Measurements from ENCODE around the gene PCLO. TPM values are rescaled to one million over a fixed set of nuclear protein-coding genes. Genes with fewer than 3 reads are reported as not detected.
A peak's percentile ranks its signal among the peaks of the same experiment; 100 is the strongest.

The PCLO gene
- total and polyA plus RNA-seq, 7 experiments from 2014 or later: under 0.01 to 0.10 TPM; not detected in 5

GRCh38 chr7:82838314-82838713, 324.4 kb downstream of the PCLO start:
- Histone ChIP-seq H3K4me3 (ENCODE audit: low read length) (no peak overlapping the region), H3K4me1 (ENCODE audit: control insufficient read depth in 2 of 2, insufficient read depth in 2 of 2, low read length in 2 of 2) (no peaks in the 10 kb centered on the region), H3K27me3 (ENCODE audit: control insufficient read depth in 2 of 2, insufficient read depth in 2 of 2, low read length in 2 of 2) (no peaks in the 10 kb centered on the region), H3K9me3 (ENCODE audit: control insufficient read depth in 2 of 3, low read length in 3 of 3) (no peaks in the 10 kb centered on the region), H3K36me3 (ENCODE audit: control insufficient read depth in 2 of 3, insufficient read depth in 3 of 3, low read length in 3 of 3) (no peaks in the 10 kb centered on the region), H3K27ac (ENCODE audit: low read depth, low read length) (no peak overlapping the region)
- CTCF ChIA-PET: no interaction called here
- Mint-ChIP-seq H3K4me3 (no peak overlapping the region), H3K36me3 (no peaks in the 10 kb centered on the region), H3K27me3 (no peaks in the 10 kb centered on the region), H3K4me1 (no peaks in the 10 kb centered on the region), H3K9me3 (peaks cover 0 to 7% (median 1%) of the 10 kb centered on the region in 11 donors), H3K27ac (no peak overlapping the region)
- DNase-seq (no peak), ATAC-seq (no peak)
- intact Hi-C loops (cut with micrococcal nuclease): no loop called here
- POLR2A ChIA-PET: no interaction called here

- no peaks in the 10 kb centered on the region for H3K27me3 Mint-ChIP-seq
Observed at GRCh38 chr7:82823073-82823472, 339.6 kb downstream of the PCLO start.

GRCh38 chr7:82821037-82821436, 341.6 kb downstream of the PCLO start:
- no peak for DNase-seq
- no peak for ATAC-seq
- Histone ChIP-seq H3K27me3 (ENCODE audit: control insufficient read depth in 2 of 2, insufficient read depth in 2 of 2, low read length in 2 of 2) (no peaks in the 10 kb centered on the region), H3K27ac (ENCODE audit: low read depth, low read length) (no peak overlapping the region), H3K4me3 (ENCODE audit: low read length) (no peak overlapping the region), H3K4me1 (ENCODE audit: control insufficient read depth in 2 of 2, insufficient read depth in 2 of 2, low read length in 2 of 2) (no peaks in the 10 kb centered on the region), H3K36me3 (ENCODE audit: control insufficient read depth in 2 of 3, insufficient read depth in 3 of 3, low read length in 3 of 3) (no peaks in the 10 kb centered on the region), H3K9me3 (ENCODE audit: control insufficient read depth in 2 of 3, low read length in 3 of 3) (no peaks in the 10 kb centered on the region)
- POLR2A ChIA-PET: no interaction called here
- Mint-ChIP-seq H3K27ac (no peak overlapping the region), H3K4me3 (no peak overlapping the region), H3K27me3 (no peaks in the 10 kb centered on the region), H3K4me1 (no peaks in the 10 kb centered on the region), H3K9me3 (peaks cover 0 to 13% (median 2%) of the 10 kb centered on the region in 11 donors), H3K36me3 (no peaks in the 10 kb centered on the region)
- CTCF ChIA-PET: no interaction called here
- intact Hi-C loops (cut with micrococcal nuclease): no loop called here

More at GRCh38 chr7:82823073-82823472, 339.6 kb downstream of the PCLO start:
- no peaks in the 10 kb centered on the region for H3K36me3 Mint-ChIP-seq
- H3K9me3 Mint-ChIP-seq: peaks cover 0 to 7% (median 0%) of the 10 kb centered on the region in 11 donors
- no peaks in the 10 kb centered on the region for H3K4me1 Mint-ChIP-seq
- Histone ChIP-seq H3K36me3 (ENCODE audit: control insufficient read depth in 2 of 3, insufficient read depth in 3 of 3, low read length in 3 of 3) (no peaks in the 10 kb centered on the region), H3K27ac (ENCODE audit: low read depth, low read length) (no peak overlapping the region), H3K4me1 (ENCODE audit: control insufficient read depth in 2 of 2, insufficient read depth in 2 of 2, low read length in 2 of 2) (no peaks in the 10 kb centered on the region), H3K4me3 (ENCODE audit: low read length) (no peak overlapping the region), H3K27me3 (ENCODE audit: control insufficient read depth in 2 of 2, insufficient read depth in 2 of 2, low read length in 2 of 2) (no peaks in the 10 kb centered on the region), H3K9me3 (ENCODE audit: control insufficient read depth in 2 of 3, low read length in 3 of 3) (no peaks in the 10 kb centered on the region)
- no peak for DNase-seq
- ChIA-PET POLR2A (no interaction called here), CTCF (no interaction called here)
- no peak overlapping the region for H3K27ac Mint-ChIP-seq
- no peak overlapping the region for H3K4me3 Mint-ChIP-seq
- intact Hi-C loops (cut with micrococcal nuclease): no loop called here
- no peak for ATAC-seq

GRCh38 chr7:82818171-82818570, 344.5 kb downstream of the PCLO start:
- H3K27ac ChIP-seq (ENCODE audit: low read depth, low read length): no peak overlapping the region
- H3K9me3 ChIP-seq (ENCODE audit: control insufficient read depth in 2 of 3, low read length in 3 of 3): no peaks in the 10 kb centered on the region
- H3K4me1 Mint-ChIP-seq: no peaks in the 10 kb centered on the region
- peaks cover 0 to 14% (median 2%) of the 10 kb centered on the region in 11 donors for H3K9me3 Mint-ChIP-seq
- no peaks in the 10 kb centered on the region for H3K36me3 Mint-ChIP-seq
- DNase-seq (no peak), ATAC-seq (no peak)
- no peak overlapping the region for H3K4me3 Mint-ChIP-seq
- no peaks in the 10 kb centered on the region for H3K4me1 ChIP-seq (ENCODE audit: control insufficient read depth in 2 of 2, insufficient read depth in 2 of 2, low read length in 2 of 2)
- POLR2A ChIA-PET: no interaction called here
- H3K36me3 ChIP-seq (ENCODE audit: control insufficient read depth in 2 of 3, insufficient read depth in 3 of 3, low read length in 3 of 3): no peaks in the 10 kb centered on the region
- no peaks in the 10 kb centered on the region for H3K27me3 Mint-ChIP-seq
- intact Hi-C loops (cut with micrococcal nuclease): no loop called here
- no peaks in the 10 kb centered on the region for H3K27me3 ChIP-seq (ENCODE audit: control insufficient read depth in 2 of 2, insufficient read depth in 2 of 2, low read length in 2 of 2)
- H3K27ac Mint-ChIP-seq: no peak overlapping the region
- CTCF ChIA-PET: no interaction called here
- H3K4me3 ChIP-seq (ENCODE audit: low read length): no peak overlapping the region

- Histone ChIP-seq H3K27me3 (ENCODE audit: control insufficient read depth in 2 of 2, insufficient read depth in 2 of 2, low read length in 2 of 2) (no peaks in the 10 kb centered on the region), H3K4me3 (ENCODE audit: low read length) (no peak overlapping the region), H3K4me1 (ENCODE audit: control insufficient read depth in 2 of 2, insufficient read depth in 2 of 2, low read length in 2 of 2) (no peaks in the 10 kb centered on the region), H3K27ac (ENCODE audit: low read depth, low read length) (no peak overlapping the region), H3K36me3 (ENCODE audit: control insufficient read depth in 2 of 3, insufficient read depth in 3 of 3, low read length in 3 of 3) (no peaks in the 10 kb centered on the region), H3K9me3 (ENCODE audit: control insufficient read depth in 2 of 3, low read length in 3 of 3) (no peaks in the 10 kb centered on the region)
- Mint-ChIP-seq H3K9me3 (peaks cover 0 to 7% (median 0%) of the 10 kb centered on the region in 11 donors), H3K36me3 (no peaks in the 10 kb centered on the region), H3K27me3 (no peaks in the 10 kb centered on the region), H3K27ac (peak overlapping the region in 1 of 9 donors; percentile 4), H3K4me1 (no peaks in the 10 kb centered on the region), H3K4me3 (no peak overlapping the region)
- no peak for DNase-seq
- no peak for ATAC-seq
- ChIA-PET POLR2A (no interaction called here), CTCF (no interaction called here)
- intact Hi-C loops (cut with micrococcal nuclease): no loop called here
Observed at GRCh38 chr7:82816272-82816671, 346.4 kb downstream of the PCLO start.

GRCh38 chr7:82810558-82811259, 352.0 kb downstream of the PCLO start:
- no peaks in the 10 kb centered on the region for H3K27me3 ChIP-seq (ENCODE audit: control insufficient read depth in 2 of 2, insufficient read depth in 2 of 2, low read length in 2 of 2)
- no peak overlapping the region for H3K27ac ChIP-seq (ENCODE audit: low read depth, low read length)
- no peaks in the 10 kb centered on the region for H3K27me3 Mint-ChIP-seq
- intact Hi-C loops (cut with micrococcal nuclease): no loop called here
- no peaks in the 10 kb centered on the region for H3K4me1 Mint-ChIP-seq
- ATAC-seq (no peak), DNase-seq (no peak)
- no peaks in the 10 kb centered on the region for H3K36me3 Mint-ChIP-seq
- peaks cover 0 to 3% (median 0%) of the 10 kb centered on the region in 11 donors for H3K9me3 Mint-ChIP-seq
- no peaks in the 10 kb centered on the region for H3K9me3 ChIP-seq (ENCODE audit: control insufficient read depth in 2 of 3, low read length in 3 of 3)
- POLR2A ChIA-PET: no interaction called here
- CTCF ChIA-PET: no interaction called here
- H3K27ac Mint-ChIP-seq: no peak overlapping the region
- no peaks in the 10 kb centered on the region for H3K36me3 ChIP-seq (ENCODE audit: control insufficient read depth in 2 of 3, insufficient read depth in 3 of 3, low read length in 3 of 3)
- H3K4me3 ChIP-seq (ENCODE audit: low read length): no peak overlapping the region
- no peak overlapping the region for H3K4me3 Mint-ChIP-seq
- H3K4me1 ChIP-seq (ENCODE audit: control insufficient read depth in 2 of 2, insufficient read depth in 2 of 2, low read length in 2 of 2): no peaks in the 10 kb centered on the region

GRCh38 chr7:82808633-82809032, 354.1 kb downstream of the PCLO start:
- H3K27ac Mint-ChIP-seq: no peak overlapping the region
- no peaks in the 10 kb centered on the region for H3K36me3 Mint-ChIP-seq
- Histone ChIP-seq H3K4me3 (ENCODE audit: low read length) (no peak overlapping the region), H3K27me3 (ENCODE audit: control insufficient read depth in 2 of 2, insufficient read depth in 2 of 2, low read length in 2 of 2) (no peaks in the 10 kb centered on the region), H3K27ac (ENCODE audit: low read depth, low read length) (no peak overlapping the region), H3K9me3 (ENCODE audit: control insufficient read depth in 2 of 3, low read length in 3 of 3) (no peaks in the 10 kb centered on the region), H3K36me3 (ENCODE audit: control insufficient read depth in 2 of 3, insufficient read depth in 3 of 3, low read length in 3 of 3) (no peaks in the 10 kb centered on the region), H3K4me1 (ENCODE audit: control insufficient read depth in 2 of 2, insufficient read depth in 2 of 2, low read length in 2 of 2) (no peaks in the 10 kb centered on the region)
- intact Hi-C loops (cut with micrococcal nuclease): no loop called here
- peaks cover 0 to 3% (median 0%) of the 10 kb centered on the region in 11 donors for H3K9me3 Mint-ChIP-seq
- ChIA-PET POLR2A (no interaction called here), CTCF (no interaction called here)
- no peak for DNase-seq
- no peak overlapping the region for H3K4me3 Mint-ChIP-seq
- H3K4me1 Mint-ChIP-seq: no peaks in the 10 kb centered on the region
- no peaks in the 10 kb centered on the region for H3K27me3 Mint-ChIP-seq
- ATAC-seq: no peak
